Lower leg skin (tissue), 3 donors: ENCODE measurements around the gene KLHL42.
A peak's percentile ranks its signal among the peaks of the same experiment; 100 is the strongest.

Experiments
- CTCF ChIP-seq, 3 donors: fragments of 450-650 bp; IDR thresholded peaks; one replicate each; pipeline ENCODE4 v1.5.1; 2016; ENCODE audit warnings: antibody characterized with exemption in 3 of 3, mild to moderate bottlenecking in 3 of 3, moderate library complexity in 2 of 3
- POLR2A ChIP-seq, 2 donors: fragments of 450-650 bp; IDR thresholded peaks; one replicate each; pipeline ENCODE4 v1.6.1; 2016 to 2017; ENCODE audit warnings: antibody characterized with exemption in 2 of 2, mild to moderate bottlenecking in 1 of 2, moderate library complexity in 1 of 2

- peak in 1 of 3 donors; percentile 30 for TF ChIP-seq CTCF (IDR thresholded peaks at IDR 0.05)
- TF ChIP-seq POLR2A (IDR thresholded peaks at IDR 0.05), result no peak
These were observed 41.4 kb downstream of the KLHL42 start for GRCh38 chr12:27821259-27821973.
